ENCODE results near the gene EMX2.

Gene EMX2

GRCh38 chr10:117544004-117544701 lies 1.6 kb downstream of the EMX2 start:
- DNase-seq (ENCODE audit: low read depth in 2 of 2): no peak
- no peak for TF ChIP-seq CTCF (IDR thresholded peaks at IDR 0.05; ENCODE audit: low read depth, low read length)
- H3K4me3 ChIP-seq (replicated peaks in 1 of 2; ENCODE audit: low read depth in 2 of 2, low read length in 2 of 2): peak overlapping the region; percentile 19 to 26

GRCh38 chr10:117544711-117545140 lies 2.2 kb downstream of the EMX2 start:
- H3K4me3 ChIP-seq (replicated peaks in 1 of 2; ENCODE audit: low read depth in 2 of 2, low read length in 2 of 2): peak overlapping the region; percentile 4 to 19
- no peak for DNase-seq (ENCODE audit: low read depth in 2 of 2)
- TF ChIP-seq CTCF (IDR thresholded peaks at IDR 0.05; ENCODE audit: low read depth, low read length): no peak

GRCh38 chr10:117545141-117546019 lies 2.8 kb downstream of the EMX2 start:
- TF ChIP-seq CTCF (IDR thresholded peaks at IDR 0.05; ENCODE audit: low read depth, low read length): no peak
- H3K4me3 ChIP-seq (replicated peaks in 1 of 2; ENCODE audit: low read depth in 2 of 2, low read length in 2 of 2): peak overlapping the region; percentile 4 to 19
- no peak for DNase-seq (ENCODE audit: low read depth in 2 of 2)

- TF ChIP-seq CTCF (IDR thresholded peaks at IDR 0.05; ENCODE audit: low read depth, low read length): no peak
- no peak for DNase-seq (ENCODE audit: low read depth in 2 of 2)
- H3K4me3 ChIP-seq (replicated peaks in 1 of 2; ENCODE audit: low read depth in 2 of 2, low read length in 2 of 2): no peak overlapping the region
Observed at GRCh38 chr10:117546020-117546580, 3.6 kb downstream of the EMX2 start.

- no peak for DNase-seq (ENCODE audit: low read depth in 2 of 2)
- no peak for TF ChIP-seq CTCF (IDR thresholded peaks at IDR 0.05; ENCODE audit: low read depth, low read length)
- H3K4me3 ChIP-seq (replicated peaks in 1 of 2; ENCODE audit: low read depth in 2 of 2, low read length in 2 of 2): no peak overlapping the region
Observed at GRCh38 chr10:117546581-117547015, 4.1 kb downstream of the EMX2 start.

GRCh38 chr10:117547016-117547715 lies 4.6 kb downstream of the EMX2 start:
- no peak overlapping the region for H3K4me3 ChIP-seq (replicated peaks in 1 of 2; ENCODE audit: low read depth in 2 of 2, low read length in 2 of 2)
- DNase-seq (ENCODE audit: low read depth in 2 of 2): no peak
- no peak for TF ChIP-seq CTCF (IDR thresholded peaks at IDR 0.05; ENCODE audit: low read depth, low read length)
